Measurements from ENCODE around the gene MS4A6E.

Gene MS4A6E

GRCh38 chr11:60360621-60361020, 33.6 kb downstream of the MS4A6E start:
- TF ChIP-seq CTCF (IDR thresholded peaks at IDR 0.05): no peak

GRCh38 chr11:60362241-60362640, 35.2 kb downstream of the MS4A6E start:
- no peak for TF ChIP-seq CTCF (IDR thresholded peaks at IDR 0.05)

GRCh38 chr11:60363542-60364470, 36.8 kb downstream of the MS4A6E start:
- TF ChIP-seq CTCF (IDR thresholded peaks at IDR 0.05): peak; percentile 77

- no peak for TF ChIP-seq CTCF (IDR thresholded peaks at IDR 0.05)
These were observed 40.0 kb downstream of the MS4A6E start for GRCh38 chr11:60367009-60367408.

GRCh38 chr11:60367896-60368295, 40.8 kb downstream of the MS4A6E start:
- no peak for TF ChIP-seq CTCF (IDR thresholded peaks at IDR 0.05)

GRCh38 chr11:60370252-60370810, 43.3 kb downstream of the MS4A6E start:
- no peak for TF ChIP-seq CTCF (IDR thresholded peaks at IDR 0.05)

- no peak for TF ChIP-seq CTCF (IDR thresholded peaks at IDR 0.05)
These were observed 43.8 kb downstream of the MS4A6E start for GRCh38 chr11:60370811-60371298.
